T1000 (cell line): Measurements from ENCODE around the gene HOXB3.

ENCODE experiments used
- DNase-seq: peaks from one replicate; lab custom pipeline; 2025; ENCODE audit warnings: mixed read lengths; lab: John Stamatoyannopoulos, UW

HOXB3 gene

GRCh38 chr17:48597778-48598631, 8.0 kb upstream of the HOXB3 start:
- no peak for DNase-seq

GRCh38 chr17:48597528-48597777, 7.4 kb upstream of the HOXB3 start:
- no peak for DNase-seq

GRCh38 chr17:48596735-48597527, 6.9 kb upstream of the HOXB3 start:
- DNase-seq = no peak

GRCh38 chr17:48596000-48596734, 6.1 kb upstream of the HOXB3 start:
- no peak for DNase-seq

GRCh38 chr17:48595278-48595999, 5.4 kb upstream of the HOXB3 start:
- DNase-seq = no peak

GRCh38 chr17:48594538-48595277, 4.7 kb upstream of the HOXB3 start:
- no peak for DNase-seq

- peak; percentile 57 for DNase-seq
These were observed 3.9 kb upstream of the HOXB3 start for GRCh38 chr17:48593840-48594537.

GRCh38 chr17:48593126-48593829, 3.2 kb upstream of the HOXB3 start, which contains the start of gene HOXB5:
Gene HOXB5, minus strand, starts transcription at chr17:48593779. Its CDS starts 97 bp downstream, at chr17:48593682.
- DNase-seq = no peak

GRCh38 chr17:48592577-48592976, 2.5 kb upstream of the HOXB3 start:
- DNase-seq = no peak

GRCh38 chr17:48592057-48592514, 2.0 kb upstream of the HOXB3 start:
- DNase-seq = no peak

GRCh38 chr17:48591255-48592056, 1.4 kb upstream of the HOXB3 start:
- no peak for DNase-seq

- DNase-seq = no peak
These were observed 643 bp upstream of the HOXB3 start for GRCh38 chr17:48590607-48591161.

GRCh38 chr17:48589060-48589830, 796 bp downstream of the HOXB3 start:
- no peak for DNase-seq

- no peak for DNase-seq
These were observed 1.5 kb downstream of the HOXB3 start for GRCh38 chr17:48588528-48588927.

- DNase-seq = no peak
These were observed 2.0 kb downstream of the HOXB3 start for GRCh38 chr17:48588074-48588415.

GRCh38 chr17:48587276-48588073, 2.6 kb downstream of the HOXB3 start:
- DNase-seq = no peak
